Keratinocyte (primary cell): ENCODE measurements around the gene C19orf38.

Experiments
- EZH2 ChIP-seq: IDR thresholded peaks from one replicate; pipeline ENCODE4 v1.6.1; 2012; ENCODE audit warnings: inconsistent platforms, mild to moderate bottlenecking, low read length, moderate library complexity
- TF ChIP-seq, protein P1 (sequence below), 3 experiments: IDR thresholded peaks in 1 of 3; conservative IDR thresholded peaks in 1 of 3; optimal IDR thresholded peaks in 1 of 3; 2 replicates in 2 of 3; 3 replicates in 1 of 3; pipeline versions ENCODE3 to v1.5.1; 2011; ENCODE audit warnings: low read length in 3 of 3, mild to moderate bottlenecking in 3 of 3, moderate library complexity in 2 of 3, control low read depth in 1 of 3, inconsistent platforms in 1 of 3; ENCODE audit not compliant: insufficient read depth in 2 of 3; ENCODE audit errors: extremely low read depth in 1 of 3

- TF ChIP-seq EZH2: no peak
- TF ChIP-seq, protein P1, sequence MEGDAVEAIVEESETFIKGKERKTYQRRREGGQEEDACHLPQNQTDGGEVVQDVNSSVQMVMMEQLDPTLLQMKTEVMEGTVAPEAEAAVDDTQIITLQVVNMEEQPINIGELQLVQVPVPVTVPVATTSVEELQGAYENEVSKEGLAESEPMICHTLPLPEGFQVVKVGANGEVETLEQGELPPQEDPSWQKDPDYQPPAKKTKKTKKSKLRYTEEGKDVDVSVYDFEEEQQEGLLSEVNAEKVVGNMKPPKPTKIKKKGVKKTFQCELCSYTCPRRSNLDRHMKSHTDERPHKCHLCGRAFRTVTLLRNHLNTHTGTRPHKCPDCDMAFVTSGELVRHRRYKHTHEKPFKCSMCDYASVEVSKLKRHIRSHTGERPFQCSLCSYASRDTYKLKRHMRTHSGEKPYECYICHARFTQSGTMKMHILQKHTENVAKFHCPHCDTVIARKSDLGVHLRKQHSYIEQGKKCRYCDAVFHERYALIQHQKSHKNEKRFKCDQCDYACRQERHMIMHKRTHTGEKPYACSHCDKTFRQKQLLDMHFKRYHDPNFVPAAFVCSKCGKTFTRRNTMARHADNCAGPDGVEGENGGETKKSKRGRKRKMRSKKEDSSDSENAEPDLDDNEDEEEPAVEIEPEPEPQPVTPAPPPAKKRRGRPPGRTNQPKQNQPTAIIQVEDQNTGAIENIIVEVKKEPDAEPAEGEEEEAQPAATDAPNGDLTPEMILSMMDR (optimal IDR thresholded peaks at IDR 0.05 in 1 of 3, IDR thresholded peaks at IDR 0.05 in 1 of 3, conservative IDR thresholded peaks at IDR 0.05 in 1 of 3; ENCODE audit: extremely low read depth in 1 of 3, insufficient read depth in 2 of 3, low read length in 3 of 3): no peak
These were observed 17.1 kb upstream of the C19orf38 start for GRCh38 chr19:10830931-10831779.
